ENCODE measurements around the gene CDH4.

The CDH4 gene

DNA sequence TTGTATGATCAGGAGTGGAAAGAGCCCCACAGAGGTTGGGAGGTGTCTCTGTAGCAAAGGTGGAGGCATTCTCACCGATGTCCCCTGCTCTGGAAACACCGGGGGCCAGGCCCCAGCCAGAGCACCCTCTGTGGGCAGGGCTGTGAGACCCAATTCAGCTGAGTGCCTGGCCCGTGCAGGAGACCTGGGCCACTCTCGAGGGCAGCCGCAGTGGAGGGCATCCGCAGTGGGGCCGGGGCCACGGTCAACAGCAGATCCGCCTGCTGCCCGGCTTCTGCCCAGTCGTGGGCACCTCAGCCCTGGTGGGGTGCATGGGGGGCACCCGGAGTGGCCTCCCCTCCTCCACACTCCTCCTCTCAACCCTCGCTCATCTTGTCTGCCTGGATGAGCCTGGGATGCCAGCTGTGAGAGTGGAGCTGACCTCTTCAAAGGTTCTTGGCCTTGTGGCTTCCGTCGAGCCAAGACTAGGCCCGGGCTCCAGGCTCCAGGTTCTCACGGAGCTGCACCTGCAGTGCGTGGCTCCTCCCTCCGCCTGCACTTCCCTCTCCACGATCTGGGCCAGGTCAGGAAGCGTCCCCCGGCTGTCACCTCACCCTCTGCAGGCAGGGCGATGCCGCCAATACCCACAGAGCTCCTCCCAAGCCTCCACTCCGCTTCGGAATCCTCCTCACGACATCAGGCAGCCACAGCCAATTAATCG is 678.9 kb downstream of the CDH4 start:
- no peak overlapping the region for H3K27ac ChIP-seq (ENCODE audit: low read depth, low read length)
- peaks cover 14% of the 10 kb centered on the region for H3K4me1 ChIP-seq (ENCODE audit: control insufficient read depth, insufficient read depth, low read length)
- H3K9me3 ChIP-seq (ENCODE audit: control insufficient read depth, insufficient read depth, low read depth, low read length): peaks cover 2% of the 10 kb centered on the region; the same call in 1 of the 2 replicates
- no peak overlapping the region for H3K9ac ChIP-seq (ENCODE audit: low read length)
- no peaks in the 10 kb centered on the region for H3K27me3 ChIP-seq (ENCODE audit: control insufficient read depth, insufficient read depth, low read length)
- no peak overlapping the region for H3K4me3 ChIP-seq (ENCODE audit: low read depth, low read length)
- H3K36me3 ChIP-seq (ENCODE audit: control insufficient read depth, insufficient read depth, low read length): no peaks in the 10 kb centered on the region

DNA sequence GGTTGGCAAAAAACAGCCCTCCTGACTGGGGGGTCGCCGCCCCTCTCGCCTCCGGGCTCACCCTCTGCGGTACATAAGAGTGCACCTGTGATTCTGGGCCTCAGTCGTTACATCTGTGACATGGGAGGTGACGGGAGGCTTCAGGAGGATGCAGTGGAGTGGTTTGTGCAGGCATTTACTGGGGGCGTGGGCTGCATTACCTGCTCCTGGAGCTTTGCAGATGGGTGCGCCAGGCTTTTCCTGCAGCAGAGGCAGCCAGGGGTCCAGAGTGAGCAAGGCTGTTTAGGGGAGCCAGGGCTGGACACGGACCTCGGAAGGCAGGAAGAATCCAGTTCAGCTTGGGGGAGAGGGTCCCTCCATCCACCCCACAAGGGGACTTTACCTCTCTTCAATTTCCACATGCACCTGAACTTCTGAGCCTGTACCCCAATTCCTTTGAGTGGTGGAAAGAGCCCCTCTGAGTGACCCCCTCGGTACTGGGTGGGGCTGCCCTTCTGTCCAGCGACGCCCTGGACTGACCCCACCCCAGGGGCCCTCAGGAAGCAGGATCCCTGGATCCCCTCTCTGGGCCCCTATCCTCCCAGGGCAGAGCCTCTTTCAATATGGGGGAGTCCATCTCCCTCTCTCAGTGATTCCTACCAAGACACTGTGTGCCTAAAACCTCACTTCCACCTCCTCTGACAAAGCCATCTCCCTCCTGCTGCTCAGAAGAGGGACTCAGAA is 679.6 kb downstream of the CDH4 start:
- peaks cover 16% of the 10 kb centered on the region for H3K4me1 ChIP-seq (ENCODE audit: control insufficient read depth, insufficient read depth, low read length)
- H3K36me3 ChIP-seq (ENCODE audit: control insufficient read depth, insufficient read depth, low read length): no peaks in the 10 kb centered on the region
- H3K9ac ChIP-seq (ENCODE audit: low read length): no peak overlapping the region
- H3K9me3 ChIP-seq (ENCODE audit: control insufficient read depth, insufficient read depth, low read depth, low read length): peaks cover 2% of the 10 kb centered on the region; the same call in 1 of the 2 replicates
- no peak overlapping the region for H3K27ac ChIP-seq (ENCODE audit: low read depth, low read length)
- no peak overlapping the region for H3K4me3 ChIP-seq (ENCODE audit: low read depth, low read length)
- no peaks in the 10 kb centered on the region for H3K27me3 ChIP-seq (ENCODE audit: control insufficient read depth, insufficient read depth, low read length)

DNA sequence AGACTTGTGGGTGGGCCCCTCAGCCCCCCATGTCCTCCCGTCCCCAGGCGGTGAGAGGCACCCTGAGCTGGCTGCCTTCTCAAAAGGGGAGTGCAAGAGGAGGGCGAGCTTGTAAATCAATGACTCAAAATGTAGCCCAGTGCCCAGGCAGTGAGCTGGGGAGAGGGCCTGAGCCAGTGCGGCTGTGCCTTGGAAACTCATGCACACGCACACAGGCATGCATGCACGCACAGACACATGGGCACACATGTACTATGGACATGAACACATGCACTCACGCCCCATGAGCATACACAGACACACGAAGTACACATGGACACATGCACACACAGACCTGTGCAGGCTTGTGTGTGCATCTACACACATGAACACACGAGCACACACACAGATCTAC is 680.1 kb downstream of the CDH4 start:
- no peaks in the 10 kb centered on the region for H3K27me3 ChIP-seq (ENCODE audit: control insufficient read depth, insufficient read depth, low read length)
- peaks cover 16% of the 10 kb centered on the region for H3K4me1 ChIP-seq (ENCODE audit: control insufficient read depth, insufficient read depth, low read length)
- no peak overlapping the region for H3K27ac ChIP-seq (ENCODE audit: low read depth, low read length)
- no peak overlapping the region for H3K9ac ChIP-seq (ENCODE audit: low read length)
- peaks cover 2% of the 10 kb centered on the region; the same call in 1 of the 2 replicates for H3K9me3 ChIP-seq (ENCODE audit: control insufficient read depth, insufficient read depth, low read depth, low read length)
- H3K36me3 ChIP-seq (ENCODE audit: control insufficient read depth, insufficient read depth, low read length): no peaks in the 10 kb centered on the region
- no peak overlapping the region for H3K4me3 ChIP-seq (ENCODE audit: low read depth, low read length)

DNA sequence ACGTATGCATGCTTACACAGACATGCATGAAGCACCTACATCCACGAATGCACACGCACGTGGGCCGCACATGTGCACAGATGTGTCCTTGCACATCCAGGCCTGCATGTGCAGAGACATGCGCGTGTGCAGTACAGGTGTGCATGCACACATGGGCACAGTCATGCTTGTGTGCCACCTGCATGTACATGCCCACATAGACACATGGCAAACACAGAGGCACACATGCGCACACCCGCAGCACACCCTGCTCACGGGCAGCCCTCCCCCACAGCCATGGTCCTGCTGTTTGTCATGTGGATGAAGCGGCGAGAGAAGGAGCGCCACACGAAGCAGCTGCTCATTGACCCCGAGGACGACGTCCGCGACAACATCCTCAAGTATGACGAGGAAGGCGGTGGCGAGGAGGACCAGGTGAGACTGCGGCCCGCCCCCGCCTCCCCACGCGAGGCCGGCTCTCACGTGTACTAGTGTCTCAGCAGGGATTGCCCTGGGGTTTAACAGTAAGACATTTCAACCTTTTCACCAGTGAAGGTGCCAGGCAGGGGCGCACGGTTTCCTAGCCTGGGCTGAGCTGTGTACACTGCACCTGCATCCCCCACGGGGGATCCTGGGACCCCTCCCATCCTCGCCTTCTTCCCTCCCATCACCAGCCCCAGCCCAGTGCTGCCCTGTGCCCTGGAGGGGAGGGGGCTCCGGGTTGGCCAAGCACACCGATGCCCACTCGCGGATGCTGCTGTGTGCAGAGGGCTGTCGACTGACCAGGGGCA is 680.8 kb downstream of the CDH4 start:
- Histone ChIP-seq H3K9ac (ENCODE audit: low read length) (no peak overlapping the region), H3K4me3 (ENCODE audit: low read depth, low read length) (no peak overlapping the region), H3K27ac (ENCODE audit: low read depth, low read length) (no peak overlapping the region), H3K36me3 (ENCODE audit: control insufficient read depth, insufficient read depth, low read length) (no peaks in the 10 kb centered on the region), H3K4me1 (ENCODE audit: control insufficient read depth, insufficient read depth, low read length) (peaks cover 16% of the 10 kb centered on the region), H3K27me3 (ENCODE audit: control insufficient read depth, insufficient read depth, low read length) (no peaks in the 10 kb centered on the region), H3K9me3 (ENCODE audit: control insufficient read depth, insufficient read depth, low read depth, low read length) (peaks cover 2% of the 10 kb centered on the region; the same call in 1 of the 2 replicates)

DNA sequence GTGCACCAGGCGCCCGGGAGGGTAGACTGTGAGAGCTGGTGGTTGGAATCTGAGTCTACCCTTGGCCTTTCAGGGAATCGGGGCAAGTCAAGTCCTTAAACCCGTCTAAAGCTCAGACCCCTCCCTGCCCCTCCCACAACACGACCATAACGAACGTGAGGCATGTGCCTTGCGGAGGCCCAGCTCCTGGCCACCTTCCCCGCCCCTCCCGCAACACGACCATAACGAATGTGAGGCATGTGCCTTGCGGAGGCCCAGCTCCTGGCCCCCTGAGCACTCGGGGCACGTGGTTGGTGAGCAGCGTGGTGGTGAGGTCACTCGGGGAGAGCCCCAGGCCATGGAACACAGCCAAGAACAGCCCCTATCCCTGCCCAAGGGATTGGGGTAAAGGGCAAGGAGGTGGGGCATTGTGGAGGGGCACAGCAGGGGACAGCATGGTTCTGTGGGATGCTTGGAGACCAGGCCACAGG is 681.5 kb downstream of the CDH4 start:
- H3K9ac ChIP-seq (ENCODE audit: low read length): no peak overlapping the region
- peaks cover 2% of the 10 kb centered on the region; the same call in 1 of the 2 replicates for H3K9me3 ChIP-seq (ENCODE audit: control insufficient read depth, insufficient read depth, low read depth, low read length)
- H3K27ac ChIP-seq (ENCODE audit: low read depth, low read length): no peak overlapping the region
- no peaks in the 10 kb centered on the region for H3K36me3 ChIP-seq (ENCODE audit: control insufficient read depth, insufficient read depth, low read length)
- peaks cover 16% of the 10 kb centered on the region for H3K4me1 ChIP-seq (ENCODE audit: control insufficient read depth, insufficient read depth, low read length)
- no peaks in the 10 kb centered on the region for H3K27me3 ChIP-seq (ENCODE audit: control insufficient read depth, insufficient read depth, low read length)
- H3K4me3 ChIP-seq (ENCODE audit: low read depth, low read length): no peak overlapping the region

DNA sequence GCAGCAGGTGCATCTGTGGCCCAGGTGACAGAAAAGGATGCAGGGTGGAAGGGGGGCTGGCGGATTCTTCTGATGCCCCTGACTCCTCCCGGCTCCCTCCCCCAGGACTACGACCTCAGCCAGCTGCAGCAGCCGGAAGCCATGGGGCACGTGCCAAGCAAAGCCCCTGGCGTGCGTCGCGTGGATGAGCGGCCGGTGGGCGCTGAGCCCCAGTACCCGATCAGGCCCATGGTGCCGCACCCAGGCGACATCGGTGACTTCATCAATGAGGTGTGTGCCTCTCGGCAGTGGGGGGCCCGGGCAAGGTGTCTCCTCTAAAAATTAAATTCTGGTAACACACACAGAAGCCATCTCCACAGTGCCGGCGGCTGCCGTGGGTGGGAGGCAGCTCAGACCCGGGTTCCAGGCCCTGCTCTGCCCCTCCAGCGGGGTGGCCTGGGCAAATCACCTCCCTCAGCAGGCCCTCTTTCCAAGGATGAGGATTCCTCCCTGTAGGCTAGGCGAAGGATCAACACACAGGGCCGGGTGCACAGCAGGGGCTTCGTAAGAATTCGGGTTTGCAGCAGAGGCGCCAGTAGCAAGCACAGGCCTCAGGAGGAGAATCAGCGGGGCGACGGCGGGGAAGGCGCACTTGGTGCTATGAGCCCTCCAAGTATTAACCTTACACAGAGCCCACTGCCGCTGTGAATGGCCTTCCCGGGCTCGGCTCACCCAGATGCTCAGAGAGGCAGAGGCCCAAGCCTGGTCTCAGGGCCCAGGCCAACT is 682.1 kb downstream of the CDH4 start:
- Histone ChIP-seq H3K4me3 (ENCODE audit: low read depth, low read length) (no peak overlapping the region), H3K9ac (ENCODE audit: low read length) (no peak overlapping the region), H3K36me3 (ENCODE audit: control insufficient read depth, insufficient read depth, low read length) (no peaks in the 10 kb centered on the region), H3K4me1 (ENCODE audit: control insufficient read depth, insufficient read depth, low read length) (peaks cover 16% of the 10 kb centered on the region), H3K9me3 (ENCODE audit: control insufficient read depth, insufficient read depth, low read depth, low read length) (peaks cover 2% of the 10 kb centered on the region; the same call in 1 of the 2 replicates), H3K27me3 (ENCODE audit: control insufficient read depth, insufficient read depth, low read length) (no peaks in the 10 kb centered on the region), H3K27ac (ENCODE audit: low read depth, low read length) (no peak overlapping the region)

DNA sequence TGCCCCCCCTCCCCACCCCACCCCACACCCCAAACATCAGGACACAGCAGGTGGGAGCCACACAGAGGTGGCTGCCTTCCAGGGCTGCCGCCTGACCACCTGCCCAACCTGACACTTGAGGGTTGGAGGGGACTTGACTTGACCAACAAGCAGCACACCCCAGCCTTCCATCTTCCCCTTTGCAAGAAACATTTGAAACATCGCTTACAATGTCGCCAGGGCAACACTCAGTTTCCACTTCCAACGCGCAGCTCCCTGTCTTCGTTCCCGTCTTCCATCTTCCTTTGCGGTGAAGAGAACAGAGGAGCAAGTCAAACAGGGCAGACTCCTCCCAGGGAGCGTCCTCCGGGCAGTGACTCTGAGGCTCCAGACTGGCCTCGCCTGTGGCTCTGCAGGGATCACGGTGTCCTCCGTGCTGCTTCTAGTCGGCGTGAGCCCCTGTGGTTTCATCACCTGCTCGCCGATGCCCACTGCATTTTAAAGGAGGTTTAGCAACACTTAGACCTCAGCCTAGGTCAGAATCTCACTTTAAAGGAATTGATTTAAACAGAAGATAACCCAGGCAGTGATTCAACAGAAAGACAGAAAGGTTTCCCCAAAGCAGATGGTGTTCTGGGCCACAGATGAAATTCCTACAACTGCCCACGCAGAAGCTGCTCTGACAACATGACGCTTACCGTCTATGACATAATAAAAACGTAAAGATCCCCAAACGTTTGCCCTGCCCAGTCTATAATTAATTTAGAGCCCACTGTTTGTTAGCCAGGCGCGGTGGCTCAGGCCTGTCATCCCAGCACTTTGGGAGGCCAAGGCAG is 682.9 kb downstream of the CDH4 start:
- H3K36me3 ChIP-seq (ENCODE audit: control insufficient read depth, insufficient read depth, low read length): no peaks in the 10 kb centered on the region
- no peak overlapping the region for H3K9ac ChIP-seq (ENCODE audit: low read length)
- no peak overlapping the region for H3K4me3 ChIP-seq (ENCODE audit: low read depth, low read length)
- H3K27me3 ChIP-seq (ENCODE audit: control insufficient read depth, insufficient read depth, low read length): no peaks in the 10 kb centered on the region
- peaks cover 16% of the 10 kb centered on the region for H3K4me1 ChIP-seq (ENCODE audit: control insufficient read depth, insufficient read depth, low read length)
- H3K27ac ChIP-seq (ENCODE audit: low read depth, low read length): no peak overlapping the region
- no peaks in the 10 kb centered on the region for H3K9me3 ChIP-seq (ENCODE audit: control insufficient read depth, insufficient read depth, low read depth, low read length)

DNA sequence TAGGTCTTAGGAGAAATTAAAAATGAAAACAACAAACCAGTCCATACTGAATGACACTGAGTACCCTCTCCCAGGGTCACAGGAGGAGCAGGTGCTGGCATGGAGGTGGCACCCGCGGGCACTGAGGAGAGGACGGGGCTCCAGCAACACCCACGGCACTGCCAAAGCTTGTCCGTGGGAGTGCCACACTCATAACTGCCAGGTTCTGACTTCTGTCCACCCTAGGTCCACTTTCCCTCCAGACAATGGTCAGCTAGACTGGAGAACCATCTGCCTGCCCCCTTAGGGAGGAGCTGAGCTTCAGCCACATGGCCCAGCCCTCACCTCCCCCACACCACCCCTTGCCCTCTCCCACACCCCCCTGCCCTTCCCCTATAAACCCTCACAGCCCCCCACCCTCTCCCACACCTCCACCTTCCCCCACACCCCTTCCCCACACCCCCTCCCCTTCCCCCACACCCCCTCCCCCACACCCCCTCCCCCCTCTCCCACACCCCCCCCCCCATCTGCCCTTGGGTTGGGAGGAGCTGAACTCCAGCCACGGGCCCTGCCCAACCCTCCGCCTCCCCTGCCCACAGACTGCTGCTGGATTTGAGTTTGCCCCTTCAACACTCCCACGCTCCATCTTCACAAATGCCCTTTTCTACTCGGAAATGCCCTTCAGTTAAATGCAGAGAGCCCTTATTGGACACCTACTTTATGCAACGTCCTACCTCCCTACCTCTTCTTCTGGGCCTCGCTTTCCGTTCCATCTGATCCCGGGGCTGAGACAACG is 684.1 kb downstream of the CDH4 start:
- Histone ChIP-seq H3K27me3 (ENCODE audit: control insufficient read depth, insufficient read depth, low read length) (no peaks in the 10 kb centered on the region), H3K9me3 (ENCODE audit: control insufficient read depth, insufficient read depth, low read depth, low read length) (no peaks in the 10 kb centered on the region)

DNA sequence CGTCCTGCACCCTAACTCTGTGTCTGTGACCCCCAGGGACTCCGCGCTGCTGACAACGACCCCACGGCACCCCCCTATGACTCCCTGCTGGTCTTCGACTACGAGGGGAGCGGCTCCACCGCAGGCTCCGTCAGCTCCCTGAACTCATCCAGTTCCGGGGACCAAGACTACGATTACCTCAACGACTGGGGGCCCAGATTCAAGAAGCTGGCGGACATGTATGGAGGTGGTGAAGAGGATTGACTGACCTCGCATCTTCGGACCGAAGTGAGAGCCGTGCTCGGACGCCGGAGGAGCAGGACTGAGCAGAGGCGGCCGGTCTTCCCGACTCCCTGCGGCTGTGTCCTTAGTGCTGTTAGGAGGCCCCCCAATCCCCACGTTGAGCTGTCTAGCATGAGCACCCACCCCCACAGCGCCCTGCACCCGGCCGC is 684.7 kb downstream of the CDH4 start:
- H3K9ac ChIP-seq (ENCODE audit: low read length): no peak overlapping the region
- no peaks in the 10 kb centered on the region for H3K36me3 ChIP-seq (ENCODE audit: control insufficient read depth, insufficient read depth, low read length)
- H3K4me1 ChIP-seq (ENCODE audit: control insufficient read depth, insufficient read depth, low read length): peaks cover 16% of the 10 kb centered on the region
- H3K9me3 ChIP-seq (ENCODE audit: control insufficient read depth, insufficient read depth, low read depth, low read length): no peaks in the 10 kb centered on the region
- H3K27me3 ChIP-seq (ENCODE audit: control insufficient read depth, insufficient read depth, low read length): no peaks in the 10 kb centered on the region
- no peak overlapping the region for H3K27ac ChIP-seq (ENCODE audit: low read depth, low read length)
- H3K4me3 ChIP-seq (ENCODE audit: low read depth, low read length): no peak overlapping the region

More for the DNA sequence above, 684.1 kb downstream of the CDH4 start:
- Histone ChIP-seq H3K27ac (ENCODE audit: low read depth, low read length) (no peak overlapping the region), H3K36me3 (ENCODE audit: control insufficient read depth, insufficient read depth, low read length) (no peaks in the 10 kb centered on the region), H3K4me3 (ENCODE audit: low read depth, low read length) (no peak overlapping the region), H3K4me1 (ENCODE audit: control insufficient read depth, insufficient read depth, low read length) (peaks cover 16% of the 10 kb centered on the region), H3K9ac (ENCODE audit: low read length) (no peak overlapping the region)
